Measurements from ENCODE around the gene GSTM3.

The GSTM3 gene
- total RNA-seq = 13.5 reads per million, percentile 38 among the genes with 10 or more reads in this experiment

- DNase-seq = no peak
Observed at GRCh38 chr1:109740615-109741373, at the start of gene GSTM3. Gene GSTM3, minus strand, starts transcription at chr1:109741038. Its CDS starts 751 bp downstream, at chr1:109740287.

- DNase-seq = no peak
Observed at GRCh38 chr1:109790329-109790728, 49.5 kb upstream of the GSTM3 start.

GRCh38 chr1:109789551-109790180, 48.8 kb upstream of the GSTM3 start:
- no peak for DNase-seq

- no peak for DNase-seq
Observed at GRCh38 chr1:109788695-109789521, 48.1 kb upstream of the GSTM3 start.

- DNase-seq = no peak
Observed at GRCh38 chr1:109787845-109788601, 47.2 kb upstream of the GSTM3 start.

GRCh38 chr1:109787211-109787844, 46.5 kb upstream of the GSTM3 start:
- no peak for DNase-seq

- no peak for DNase-seq
Observed at GRCh38 chr1:109786531-109787021, 45.7 kb upstream of the GSTM3 start.

GRCh38 chr1:109786112-109786480, 45.3 kb upstream of the GSTM3 start:
- DNase-seq = no peak

GRCh38 chr1:109785446-109786111, 44.7 kb upstream of the GSTM3 start:
- no peak for DNase-seq

- no peak for DNase-seq
Observed at GRCh38 chr1:109784551-109785252, 43.9 kb upstream of the GSTM3 start.

- no peak for DNase-seq
Observed at GRCh38 chr1:109783436-109783835, 42.6 kb upstream of the GSTM3 start.

GRCh38 chr1:109782927-109783326, 42.1 kb upstream of the GSTM3 start:
- no peak for DNase-seq

- DNase-seq = no peak
Observed at GRCh38 chr1:109782514-109782913, 41.7 kb upstream of the GSTM3 start.

GRCh38 chr1:109781806-109782205, 41.0 kb upstream of the GSTM3 start:
- DNase-seq = no peak

- DNase-seq = no peak
Observed at GRCh38 chr1:109780982-109781381, 40.1 kb upstream of the GSTM3 start.

GRCh38 chr1:109777980-109778625, 37.3 kb upstream of the GSTM3 start:
- DNase-seq = no peak

GRCh38 chr1:109777436-109777835, 36.6 kb upstream of the GSTM3 start:
- no peak for DNase-seq

GRCh38 chr1:109776911-109777310, 36.1 kb upstream of the GSTM3 start:
- peak; percentile 65 for DNase-seq

- no peak for DNase-seq
Observed at GRCh38 chr1:109776206-109776835, 35.5 kb upstream of the GSTM3 start.

GRCh38 chr1:109775398-109775797, 34.6 kb upstream of the GSTM3 start:
- DNase-seq = no peak
